ENCODE data around the gene IL12RB1.

DNA sequence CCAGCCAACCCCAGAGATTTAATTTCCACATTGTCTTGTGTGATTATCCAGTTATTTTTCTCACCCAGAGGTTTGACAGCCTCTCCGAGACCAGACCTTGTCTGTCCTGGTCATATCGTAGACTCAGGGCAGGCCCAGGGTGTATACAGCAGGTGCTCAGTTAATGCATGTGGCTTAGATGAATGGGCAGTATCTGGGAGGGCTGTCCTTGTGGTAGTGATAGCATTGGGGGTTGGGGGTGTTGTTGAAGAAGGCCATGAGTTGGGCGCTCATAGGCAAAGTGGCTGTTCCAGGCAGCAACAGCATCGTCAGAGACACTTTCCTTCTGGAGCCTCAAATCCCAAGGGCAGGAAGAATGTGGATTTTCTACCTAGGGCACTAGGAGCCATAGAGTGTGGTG, 27.7 kb upstream of the IL12RB1 start:
- TF ChIP-seq, protein P1, sequence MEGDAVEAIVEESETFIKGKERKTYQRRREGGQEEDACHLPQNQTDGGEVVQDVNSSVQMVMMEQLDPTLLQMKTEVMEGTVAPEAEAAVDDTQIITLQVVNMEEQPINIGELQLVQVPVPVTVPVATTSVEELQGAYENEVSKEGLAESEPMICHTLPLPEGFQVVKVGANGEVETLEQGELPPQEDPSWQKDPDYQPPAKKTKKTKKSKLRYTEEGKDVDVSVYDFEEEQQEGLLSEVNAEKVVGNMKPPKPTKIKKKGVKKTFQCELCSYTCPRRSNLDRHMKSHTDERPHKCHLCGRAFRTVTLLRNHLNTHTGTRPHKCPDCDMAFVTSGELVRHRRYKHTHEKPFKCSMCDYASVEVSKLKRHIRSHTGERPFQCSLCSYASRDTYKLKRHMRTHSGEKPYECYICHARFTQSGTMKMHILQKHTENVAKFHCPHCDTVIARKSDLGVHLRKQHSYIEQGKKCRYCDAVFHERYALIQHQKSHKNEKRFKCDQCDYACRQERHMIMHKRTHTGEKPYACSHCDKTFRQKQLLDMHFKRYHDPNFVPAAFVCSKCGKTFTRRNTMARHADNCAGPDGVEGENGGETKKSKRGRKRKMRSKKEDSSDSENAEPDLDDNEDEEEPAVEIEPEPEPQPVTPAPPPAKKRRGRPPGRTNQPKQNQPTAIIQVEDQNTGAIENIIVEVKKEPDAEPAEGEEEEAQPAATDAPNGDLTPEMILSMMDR (IDR thresholded peaks at IDR 0.05), result no peak
- no peak for TF ChIP-seq POLR2AphosphoS5 (IDR thresholded peaks at IDR 0.05; ENCODE audit: low read depth, low read length)
- TF ChIP-seq, protein P2, sequence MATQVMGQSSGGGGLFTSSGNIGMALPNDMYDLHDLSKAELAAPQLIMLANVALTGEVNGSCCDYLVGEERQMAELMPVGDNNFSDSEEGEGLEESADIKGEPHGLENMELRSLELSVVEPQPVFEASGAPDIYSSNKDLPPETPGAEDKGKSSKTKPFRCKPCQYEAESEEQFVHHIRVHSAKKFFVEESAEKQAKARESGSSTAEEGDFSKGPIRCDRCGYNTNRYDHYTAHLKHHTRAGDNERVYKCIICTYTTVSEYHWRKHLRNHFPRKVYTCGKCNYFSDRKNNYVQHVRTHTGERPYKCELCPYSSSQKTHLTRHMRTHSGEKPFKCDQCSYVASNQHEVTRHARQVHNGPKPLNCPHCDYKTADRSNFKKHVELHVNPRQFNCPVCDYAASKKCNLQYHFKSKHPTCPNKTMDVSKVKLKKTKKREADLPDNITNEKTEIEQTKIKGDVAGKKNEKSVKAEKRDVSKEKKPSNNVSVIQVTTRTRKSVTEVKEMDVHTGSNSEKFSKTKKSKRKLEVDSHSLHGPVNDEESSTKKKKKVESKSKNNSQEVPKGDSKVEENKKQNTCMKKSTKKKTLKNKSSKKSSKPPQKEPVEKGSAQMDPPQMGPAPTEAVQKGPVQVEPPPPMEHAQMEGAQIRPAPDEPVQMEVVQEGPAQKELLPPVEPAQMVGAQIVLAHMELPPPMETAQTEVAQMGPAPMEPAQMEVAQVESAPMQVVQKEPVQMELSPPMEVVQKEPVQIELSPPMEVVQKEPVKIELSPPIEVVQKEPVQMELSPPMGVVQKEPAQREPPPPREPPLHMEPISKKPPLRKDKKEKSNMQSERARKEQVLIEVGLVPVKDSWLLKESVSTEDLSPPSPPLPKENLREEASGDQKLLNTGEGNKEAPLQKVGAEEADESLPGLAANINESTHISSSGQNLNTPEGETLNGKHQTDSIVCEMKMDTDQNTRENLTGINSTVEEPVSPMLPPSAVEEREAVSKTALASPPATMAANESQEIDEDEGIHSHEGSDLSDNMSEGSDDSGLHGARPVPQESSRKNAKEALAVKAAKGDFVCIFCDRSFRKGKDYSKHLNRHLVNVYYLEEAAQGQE (IDR thresholded peaks at IDR 0.05; ENCODE audit: insufficient read depth in 1 of 2, low read depth in 2 of 2, low read length in 1 of 2), result no peak
